NCI-H2107 (cell line): ENCODE data around the gene CHST3.
"Not testable (repeated sequence)": the region's sequence is repeated elsewhere in the genome, so short reads cannot be mapped to it uniquely, and the experiment has no call there.

Experiments
- DNase-seq: peaks from one replicate; lab custom pipeline; 2025; lab: John Stamatoyannopoulos, UW

Gene CHST3

GRCh38 chr10:72030762-72031543 is 66.8 kb downstream of the CHST3 start:
- no peak for DNase-seq

- DNase-seq = no peak
Observed at GRCh38 chr10:72031706-72032105, 67.5 kb downstream of the CHST3 start.

- DNase-seq = not testable (repeated sequence)
Observed at GRCh38 chr10:72032409-72033162, 68.4 kb downstream of the CHST3 start.

- DNase-seq = no peak
Observed at GRCh38 chr10:72034040-72034499, 69.9 kb downstream of the CHST3 start.

GRCh38 chr10:72034761-72035160 is 70.6 kb downstream of the CHST3 start:
- DNase-seq = no peak

- DNase-seq = no peak
Observed at GRCh38 chr10:72035252-72035887, 71.2 kb downstream of the CHST3 start.

- DNase-seq = no peak
Observed at GRCh38 chr10:72037266-72037665, 73.1 kb downstream of the CHST3 start.

GRCh38 chr10:72037811-72038210 is 73.6 kb downstream of the CHST3 start:
- no peak for DNase-seq

- DNase-seq = no peak
Observed at GRCh38 chr10:72038458-72039001, 74.3 kb downstream of the CHST3 start.

GRCh38 chr10:72039377-72039776 is 75.2 kb downstream of the CHST3 start:
- DNase-seq = no peak

GRCh38 chr10:72041491-72041890 is 77.3 kb downstream of the CHST3 start:
- DNase-seq = no peak

- DNase-seq = no peak
Observed at GRCh38 chr10:72043016-72043834, 79.0 kb downstream of the CHST3 start.

GRCh38 chr10:72044417-72045041 is 80.3 kb downstream of the CHST3 start:
- DNase-seq = no peak

GRCh38 chr10:72045586-72045985 is 81.4 kb downstream of the CHST3 start:
- no peak for DNase-seq

GRCh38 chr10:72048450-72049124 is 84.4 kb downstream of the CHST3 start:
- peak; percentile 73 for DNase-seq

GRCh38 chr10:72049472-72049871 is 85.3 kb downstream of the CHST3 start:
- DNase-seq = no peak

GRCh38 chr10:72049969-72050781 is 86.0 kb downstream of the CHST3 start:
- no peak for DNase-seq

GRCh38 chr10:72050873-72051272 is 86.7 kb downstream of the CHST3 start:
- DNase-seq = no peak

- no peak for DNase-seq
Observed at GRCh38 chr10:72053690-72054089, 89.5 kb downstream of the CHST3 start.

GRCh38 chr10:72056113-72056512 is 91.9 kb downstream of the CHST3 start:
- DNase-seq = no peak
